Myocyte (in vitro differentiated cells): ENCODE data around the gene SGMS1. TPM values are rescaled to one million over a fixed set of nuclear protein-coding genes. Genes with fewer than 3 reads are reported as not detected.
"Not testable (repeated sequence)": the region's sequence is repeated elsewhere in the genome, so short reads cannot be mapped to it uniquely, and the experiment has no call there.

Source experiments
- DNase-seq: peaks from one replicate; pipeline ENCODE4 v3.0.0-alpha.2; 2012; ENCODE audit warnings: low read depth
- total RNA-seq: library from RNA; depleted of rRNA; stranded (reverse); fragments of >200 nt; gene quantifications from 2 replicates; pipeline ENCODE4 v1.2.3, GENCODE V29; 2014

SGMS1 gene
- total RNA-seq, 1 donor from 2014 or later, result 44.0 TPM

DNA sequence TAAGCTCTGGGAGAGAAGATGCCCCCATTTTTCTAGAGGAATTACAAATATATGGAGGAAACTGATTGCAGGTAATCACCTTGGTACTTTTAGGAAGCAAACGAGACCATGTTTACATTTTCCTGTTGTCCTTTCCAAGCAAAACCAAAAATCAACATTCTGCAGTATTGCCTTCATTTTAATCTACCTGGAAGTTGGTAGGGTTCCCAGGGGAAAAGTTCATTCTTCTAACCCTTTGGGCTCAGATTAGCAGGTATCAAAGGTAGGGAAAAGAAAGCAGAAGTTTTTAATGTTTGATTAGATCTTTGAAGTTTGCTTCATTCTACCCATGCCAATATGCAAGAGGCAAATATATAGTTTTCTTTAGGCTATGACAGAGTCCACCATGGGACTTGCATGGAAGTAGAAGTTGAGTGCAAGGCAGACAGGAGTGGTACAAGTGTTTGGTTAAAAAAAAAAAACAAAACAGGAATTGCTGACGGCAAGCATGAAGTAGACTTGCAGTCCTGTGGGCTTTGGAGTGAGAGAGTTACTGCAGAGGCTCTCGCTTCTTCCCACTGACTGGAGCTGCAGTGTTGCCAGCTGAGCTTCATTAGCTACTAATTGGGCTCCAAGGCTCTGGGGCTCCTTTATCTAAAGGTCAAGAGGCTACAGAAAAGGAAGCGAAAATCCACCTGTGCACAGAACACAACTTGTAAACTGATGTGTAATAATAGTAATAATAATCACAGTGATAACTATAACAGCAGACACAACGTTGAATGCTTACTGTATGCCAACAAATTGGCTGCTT is 343.5 kb downstream of the SGMS1 start:
- DNase-seq, result no peak

DNA sequence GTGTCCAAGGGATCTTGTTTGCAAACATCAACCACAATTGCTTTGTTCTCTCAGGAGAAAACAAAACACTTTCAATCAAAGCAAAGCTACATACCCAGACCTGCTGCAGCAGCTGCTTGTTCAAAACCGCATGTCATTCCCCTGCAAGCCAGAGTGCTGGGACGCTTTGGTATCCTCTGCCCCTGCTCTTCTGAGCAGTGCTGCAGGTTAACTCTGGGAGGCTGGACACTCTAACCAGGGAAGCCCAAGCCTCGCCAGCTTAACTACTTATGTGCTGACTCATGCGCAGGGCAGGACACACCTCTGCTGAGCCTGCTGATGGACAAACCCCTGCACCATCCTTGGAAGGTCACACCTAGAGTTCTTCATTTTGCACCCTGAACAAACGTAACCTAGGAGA is 344.3 kb downstream of the SGMS1 start:
- peak; percentile 85 for DNase-seq

DNA sequence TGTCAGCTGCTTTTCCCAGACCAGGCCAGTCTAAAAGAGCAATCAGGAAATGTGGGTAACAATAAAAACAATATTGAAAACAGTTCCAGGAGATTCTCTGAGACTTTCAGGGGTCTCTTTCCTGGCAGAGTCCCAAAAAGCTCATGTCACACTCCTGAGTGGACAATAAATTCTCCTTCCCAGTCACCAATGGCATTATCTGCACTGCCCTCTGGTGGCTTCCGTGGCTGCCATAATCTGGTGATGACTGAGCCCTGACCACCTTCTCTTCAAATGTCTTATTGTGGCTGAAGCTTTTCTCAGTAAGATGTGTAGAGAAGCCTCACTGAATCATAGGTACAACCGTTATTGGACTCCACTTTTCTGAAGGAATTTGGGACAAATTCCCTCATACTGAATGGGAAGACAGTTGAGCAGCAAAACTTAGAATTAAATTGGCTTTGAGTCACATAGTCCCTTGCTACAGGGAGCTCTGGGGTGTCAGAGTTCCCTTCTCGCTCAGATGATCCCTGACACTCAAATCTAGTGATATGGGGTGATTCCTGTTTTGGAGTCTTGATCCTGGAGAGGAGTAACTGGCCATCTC is 348.0 kb downstream of the SGMS1 start:
- DNase-seq, result peak; percentile 51

- no peak for DNase-seq
These were observed 351.2 kb downstream of the SGMS1 start for GRCh38 chr10:50272531-50272930.

DNA sequence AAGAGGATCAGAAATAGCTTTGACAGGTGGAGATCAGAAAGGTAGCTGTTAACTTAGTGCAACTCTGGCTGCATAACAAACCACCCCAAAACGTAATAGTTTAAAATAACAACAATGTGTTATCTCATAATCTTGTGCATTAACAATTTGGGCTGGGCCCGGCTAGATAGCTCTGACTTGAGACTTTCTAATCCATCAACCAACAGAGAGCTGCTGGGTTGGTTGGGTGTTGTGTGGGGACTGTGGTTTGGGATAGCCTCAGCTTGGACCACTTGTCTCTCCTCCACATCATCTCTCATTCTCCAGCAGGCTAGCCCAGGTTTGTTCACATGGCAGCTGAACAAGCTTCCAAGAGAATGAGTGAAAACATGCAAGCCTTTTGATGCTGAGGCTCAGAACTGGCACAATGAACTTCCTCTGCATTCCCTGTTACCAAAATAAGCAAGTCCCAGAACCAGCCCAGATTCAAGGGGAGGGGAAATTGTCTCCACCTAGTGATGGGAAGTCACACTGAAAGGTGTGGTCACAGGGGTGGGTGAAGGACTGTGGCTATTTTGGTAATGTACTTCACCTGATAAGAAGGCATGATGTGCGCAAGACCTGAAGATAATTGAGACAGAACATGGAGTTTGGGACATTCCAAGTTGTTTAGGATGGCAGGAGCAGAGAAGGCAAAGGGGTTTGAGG is 352.0 kb downstream of the SGMS1 start:
- DNase-seq, result no peak

GRCh38 chr10:50267877-50268276 is 355.9 kb downstream of the SGMS1 start:
- DNase-seq, result not testable (repeated sequence)

DNA sequence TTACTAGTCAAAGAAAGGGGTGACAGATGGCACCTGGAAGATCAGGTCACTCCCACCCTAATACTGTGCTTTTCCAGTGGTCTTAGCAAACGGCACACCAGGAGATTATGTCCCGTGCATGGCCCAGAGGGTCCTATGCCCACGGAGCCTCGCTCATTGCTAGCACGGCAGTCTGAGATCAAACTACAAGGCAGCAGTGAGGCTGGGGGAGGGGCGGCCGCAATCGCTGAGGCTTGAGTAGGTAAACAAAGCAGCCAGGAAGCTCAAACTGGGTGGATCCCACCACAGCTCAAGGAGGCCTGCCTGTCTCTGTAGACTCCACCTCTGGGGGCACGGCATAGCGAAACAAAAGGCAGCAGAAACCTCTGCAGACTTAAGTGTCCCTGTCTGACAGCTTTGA is 361.1 kb downstream of the SGMS1 start:
- not testable (repeated sequence) for DNase-seq

DNA sequence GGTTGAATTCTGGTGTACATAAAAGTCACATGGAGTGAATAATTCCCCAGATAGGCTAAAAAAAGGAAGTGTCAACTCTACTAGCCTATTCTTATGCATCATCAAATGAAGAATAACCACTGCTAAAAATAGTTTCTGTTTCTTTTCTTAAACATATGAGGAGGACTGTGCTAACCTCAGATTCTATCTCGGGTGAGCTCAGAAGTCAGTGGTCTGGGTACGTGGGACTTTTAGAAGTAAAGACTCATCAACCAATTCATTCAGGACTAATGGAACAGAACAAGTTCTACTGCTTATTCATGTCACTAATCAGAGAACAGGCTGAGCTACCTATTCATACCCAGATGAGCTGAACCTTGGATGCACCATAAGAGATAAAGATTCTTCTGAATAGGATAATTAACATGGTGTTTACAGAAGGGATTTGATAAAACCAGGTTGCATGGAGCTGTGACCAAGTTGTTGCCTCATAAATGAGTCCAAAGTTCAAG is 362.9 kb downstream of the SGMS1 start:
- peak; percentile 66 for DNase-seq

Other genes with a start within 250 kb of the SGMS1 start
- 5.1 and 5.4 TPM in 2 replicates for gene ASAH2B, start 116.0 kb upstream of the SGMS1 start, total RNA-seq